Naive thymus-derived CD8-positive, alpha-beta T cell (primary cell): Measurements from ENCODE around the gene CLBA1. TPM values are rescaled to one million over a fixed set of nuclear protein-coding genes. Genes with fewer than 3 reads are reported as not detected.

Experiments used
- polyA plus RNA-seq, 3 donors: library from polyadenylated mRNA; unstranded; fragments of 300-500 nt; fragmentation: Illumina TruSeq; gene quantifications; one replicate each; pipeline ENCODE4 v1.2.3, GENCODE V29; 2021
- total RNA-seq, 8 experiments: library from RNA in 2 of 8; stranded (reverse) in 2 of 8; gene quantifications; one replicate each; pipeline ENCODE4 v1.2.3 and lab custom pipeline; 2021 to 2026

CLBA1 gene
- total and polyA plus RNA-seq, 5 experiments from 2014 or later = 0.67 to 2.4 (median 2.0) TPM

Other genes with a start within 250 kb of the CLBA1 start
- gene SIVA1, start 232.6 kb upstream of the CLBA1 start, total RNA-seq = 10 to 100 TPM; 75.4 to 82.5 TPM
- gene SIVA1, start 232.6 kb upstream of the CLBA1 start, polyA plus RNA-seq = 100 to 1,000 TPM; 248 to 297 (median 283) TPM
- 10 to 100 TPM; 88.9 to 95.7 TPM for gene AKT1, start 190.0 kb upstream of the CLBA1 start, total RNA-seq
- 10 to 100 TPM in 2 of 3 donors, 1 to 10 TPM in 1; 8.9 to 33.4 (median 23.1) TPM for gene AKT1, start 190.0 kb upstream of the CLBA1 start, polyA plus RNA-seq
- gene ZBTB42, start 184.7 kb upstream of the CLBA1 start, total RNA-seq = 1 to 10 TPM; 8.6 to 9.6 TPM
- 1 to 10 TPM; 1.0 to 1.8 (median 1.6) TPM for gene ZBTB42, start 184.7 kb upstream of the CLBA1 start, polyA plus RNA-seq
- gene CEP170B, start 120.5 kb upstream of the CLBA1 start, total RNA-seq = 1 to 10 TPM; 4.6 to 4.8 TPM
- under 1 TPM in 2 of 3 donors, not detected in 1; 0.03 to 0.05 TPM for gene CEP170B, start 120.5 kb upstream of the CLBA1 start, polyA plus RNA-seq
- 1 to 10 TPM; 1.2 to 2.2 TPM for gene PLD4, start 60.9 kb upstream of the CLBA1 start, total RNA-seq
- under 1 TPM in 2 of 3 donors, not detected in 1; 0.08 to 0.13 TPM for gene PLD4, start 60.9 kb upstream of the CLBA1 start, polyA plus RNA-seq
- not detected for gene AHNAK2, start 7.4 kb upstream of the CLBA1 start, total RNA-seq
- not detected for gene AHNAK2, start 7.4 kb upstream of the CLBA1 start, polyA plus RNA-seq
- 10 to 100 TPM; 11.0 to 12.4 TPM for gene CDCA4, start 35.3 kb downstream of the CLBA1 start, total RNA-seq
- 10 to 100 TPM in 2 of 3 donors, 1 to 10 TPM in 1; 8.2 to 12.0 (median 11.3) TPM for gene CDCA4, start 35.3 kb downstream of the CLBA1 start, polyA plus RNA-seq
- 10 to 100 TPM; 36.3 to 41.4 TPM for gene GPR132, start 79.6 kb downstream of the CLBA1 start, total RNA-seq
- gene GPR132, start 79.6 kb downstream of the CLBA1 start, polyA plus RNA-seq = 10 to 100 TPM in 1 of 3 donors, 1 to 10 TPM in 2; 9.4 to 37.2 (median 9.7) TPM
- gene JAG2, start 183.0 kb downstream of the CLBA1 start, total RNA-seq = under 1 TPM; 0.16 to 0.47 TPM
- gene JAG2, start 183.0 kb downstream of the CLBA1 start, polyA plus RNA-seq = under 1 TPM; 0.10 to 0.21 (median 0.17) TPM
- gene NUDT14, start 195.5 kb downstream of the CLBA1 start, total RNA-seq = 10 to 100 TPM; 10.3 to 10.8 TPM
- gene NUDT14, start 195.5 kb downstream of the CLBA1 start, polyA plus RNA-seq = 10 to 100 TPM in 2 of 3 donors, 1 to 10 TPM in 1; 9.5 to 18.8 (median 17.1) TPM